ENCODE measurements around the gene TMEM9. TPM values are rescaled to one million over a fixed set of nuclear protein-coding genes. Genes with fewer than 3 reads are reported as not detected.
A peak's percentile ranks its signal among the peaks of the same experiment; 100 is the strongest.

The TMEM9 gene
- total and polyA plus RNA-seq, 9 of the 15 experiments (the other 6 are each of a cell fraction or from before 2014, with no cell fraction given): 30.4 to 107 (median 67.6) TPM

- peak overlapping the region; percentile 61 for H2AFZ ChIP-seq (ENCODE audit: low read depth, low read length)
- H3K9me1 ChIP-seq (ENCODE audit: control insufficient read depth, insufficient read depth, low read length): no peaks in the 10 kb centered on the region
- H3K79me2 ChIP-seq (ENCODE audit: control insufficient read depth, insufficient read depth, low read length): peaks cover 12% of the 10 kb centered on the region; the same call in 2 of the 3 replicates
- H3K9me3 ChIP-seq (replicated peaks; ENCODE audit: control insufficient read depth, insufficient read depth, low read depth, low read length): no peaks in the 10 kb centered on the region
- no peak for ATAC-seq
- no TSS peak for BruUV-seq (replicated peaks)
- TF ChIP-seq PML (IDR thresholded peaks at IDR 0.05; ENCODE audit: low read length): no peak
- peak; percentile 49 for TF ChIP-seq TBP (optimal IDR thresholded peaks at IDR 0.05; ENCODE audit: low read depth, low read length)
- DNase-seq (ENCODE audit: extremely low read depth in 1 of 4, low spot score in 3 of 4): no peak
- peaks cover 13 to 25% of the 10 kb centered on the region in 2 experiments for H3K4me1 ChIP-seq (replicated peaks in 1 of 2; ENCODE audit: control insufficient read depth in 2 of 2, insufficient read depth in 2 of 2, low read length in 2 of 2)
- in situ Hi-C loops (cut with MboI): no loop called here
- no peaks in the 10 kb centered on the region for H3K27me3 ChIP-seq (ENCODE audit: control insufficient read depth in 2 of 2, insufficient read depth in 2 of 2, low read length in 2 of 2)
- 58% methylated on average over 2 of the region's 2 CpGs for WGBS (ENCODE audit: insufficient coverage, low coverage, missing lambda C conversion rate)
- no peak overlapping the region for H3K4me3 ChIP-seq
- no peaks in the 10 kb centered on the region for H4K20me1 ChIP-seq (replicated peaks; ENCODE audit: control insufficient read depth, insufficient read depth, low read length)
- no peak for FAIRE-seq
- no peak overlapping the region for H3K9ac ChIP-seq (ENCODE audit: insufficient read depth in 1 of 2, low read depth in 2 of 2, low read length in 2 of 2)
- intact Hi-C loops (cut with micrococcal nuclease): no loop called here
- H3K27ac ChIP-seq (ENCODE audit: extremely low read depth, low read depth, low read length): no peak overlapping the region
- peaks cover 25% of the 10 kb centered on the region for H3K36me3 ChIP-seq (ENCODE audit: control insufficient read depth, insufficient read depth, low read length)
- CTCF ChIA-PET (ENCODE audit: low intra/inter-chr PET ratio): no interaction called here
- H3K4me2 ChIP-seq (ENCODE audit: insufficient read depth, low read length): no peak overlapping the region
- POLR2A ChIA-PET: interaction anchor here (9.8 kb wide), 1 partner anchor 13 kb away, joined by 121 read pairs; no protein-coding TSS in a partner anchor
Measured at GRCh38 chr1:201155354-201155753, 1.1 kb upstream of the TMEM9 start.

- ATAC-seq (peak; percentile 80), DNase-seq (ENCODE audit: extremely low read depth in 1 of 4, low spot score in 3 of 4) (peak; percentile 80 to 91 (median 89)), FAIRE-seq (peak; percentile 76)
- Histone ChIP-seq H3K27me3 (ENCODE audit: control insufficient read depth in 2 of 2, insufficient read depth in 2 of 2, low read length in 2 of 2) (no peaks in the 10 kb centered on the region), H3K9me3 (replicated peaks; ENCODE audit: control insufficient read depth, insufficient read depth, low read depth, low read length) (no peaks in the 10 kb centered on the region), H2AFZ (ENCODE audit: low read depth, low read length) (peak overlapping the region; percentile 100), H3K9me1 (ENCODE audit: control insufficient read depth, insufficient read depth, low read length) (no peaks in the 10 kb centered on the region), H3K9ac (ENCODE audit: insufficient read depth in 1 of 2, low read depth in 2 of 2, low read length in 2 of 2) (peak overlapping the region; percentile 79 to 89), H3K36me3 (ENCODE audit: control insufficient read depth, insufficient read depth, low read length) (peaks cover 41% of the 10 kb centered on the region), H3K4me2 (ENCODE audit: insufficient read depth, low read length) (peak overlapping the region; percentile 91), H3K27ac (ENCODE audit: extremely low read depth, low read depth, low read length) (peak overlapping the region; percentile 93), H3K4me1 (replicated peaks in 1 of 2; ENCODE audit: control insufficient read depth in 2 of 2, insufficient read depth in 2 of 2, low read length in 2 of 2) (peaks cover 13 to 29% of the 10 kb centered on the region in 2 experiments), H3K79me2 (ENCODE audit: control insufficient read depth, insufficient read depth, low read length) (peaks cover 12% of the 10 kb centered on the region; the same call in 2 of the 3 replicates), H4K20me1 (replicated peaks; ENCODE audit: control insufficient read depth, insufficient read depth, low read length) (peaks cover 6% of the 10 kb centered on the region; the same call in 1 of the 2 replicates), H3K4me3 (peak overlapping the region; percentile 66)
- in situ Hi-C loops (cut with MboI): no loop called here
- WGBS (ENCODE audit: insufficient coverage, low coverage, missing lambda C conversion rate): 1% methylated on average over 37 of the region's 37 CpGs
- intact Hi-C loops (cut with micrococcal nuclease): loop anchor here (1.0 kb wide), 1 partner anchor 17 kb away; no protein-coding TSS in a partner anchor
- CTCF ChIA-PET (ENCODE audit: low intra/inter-chr PET ratio): interaction anchor here (2.1 kb wide), 1 partner anchor 69 kb away, joined by 5 read pairs; no protein-coding TSS in a partner anchor
- BruUV-seq (replicated peaks): TSS peak; percentile 41
- POLR2A ChIA-PET: interaction anchor here (0.7 to 9.8 kb wide), 7 partner anchors 10 to 160 kb away, joined by 3 to 121 read pairs (median 6); no protein-coding TSS in a partner anchor
- TF ChIP-seq ZNF57 (CRISPR knock-in tag; IDR thresholded peaks at IDR 0.05) (0 out of 2 replicates have a peak, but pooled peaks have one; percentile 60), SP2 (IDR thresholded peaks at IDR 0.05; ENCODE audit: extremely low read depth, low read depth, low read length, poor library complexity, severe bottlenecking) (no peak), CLOCK (CRISPR knock-in tag; IDR thresholded peaks at IDR 0.05; ENCODE audit: borderline replicate concordance) (no peak)
- TF ChIP-seq, protein P1, sequence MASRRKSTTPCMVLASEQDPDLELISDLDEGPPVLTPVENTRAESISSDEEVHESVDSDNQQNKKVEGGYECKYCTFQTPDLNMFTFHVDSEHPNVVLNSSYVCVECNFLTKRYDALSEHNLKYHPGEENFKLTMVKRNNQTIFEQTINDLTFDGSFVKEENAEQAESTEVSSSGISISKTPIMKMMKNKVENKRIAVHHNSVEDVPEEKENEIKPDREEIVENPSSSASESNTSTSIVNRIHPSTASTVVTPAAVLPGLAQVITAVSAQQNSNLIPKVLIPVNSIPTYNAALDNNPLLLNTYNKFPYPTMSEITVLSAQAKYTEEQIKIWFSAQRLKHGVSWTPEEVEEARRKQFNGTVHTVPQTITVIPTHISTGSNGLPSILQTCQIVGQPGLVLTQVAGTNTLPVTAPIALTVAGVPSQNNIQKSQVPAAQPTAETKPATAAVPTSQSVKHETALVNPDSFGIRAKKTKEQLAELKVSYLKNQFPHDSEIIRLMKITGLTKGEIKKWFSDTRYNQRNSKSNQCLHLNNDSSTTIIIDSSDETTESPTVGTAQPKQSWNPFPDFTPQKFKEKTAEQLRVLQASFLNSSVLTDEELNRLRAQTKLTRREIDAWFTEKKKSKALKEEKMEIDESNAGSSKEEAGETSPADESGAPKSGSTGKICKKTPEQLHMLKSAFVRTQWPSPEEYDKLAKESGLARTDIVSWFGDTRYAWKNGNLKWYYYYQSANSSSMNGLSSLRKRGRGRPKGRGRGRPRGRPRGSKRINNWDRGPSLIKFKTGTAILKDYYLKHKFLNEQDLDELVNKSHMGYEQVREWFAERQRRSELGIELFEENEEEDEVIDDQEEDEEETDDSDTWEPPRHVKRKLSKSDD (conservative IDR thresholded peaks at IDR 0.05; ENCODE audit: low read length): no peak
Measured at GRCh38 chr1:201153474-201154388, 543 bp downstream of the TMEM9 start.

Data from K562 (cell line).